Stomach (tissue), 9 donors: ENCODE data around the gene SYCN. TPM values are rescaled to one million over a fixed set of nuclear protein-coding genes. Genes with fewer than 3 reads are reported as not detected.

Experiments
- DNase-seq, 2 donors: peaks; one replicate each; pipeline versions ENCODE4 v3.0.0 to v3.0.0-alpha.2; 2013 to 2019
- H3K27ac ChIP-seq, 5 donors: fragments of 200-600 bp in 4 of 5; sonication (generic) in 4 of 5; one replicate each; pipeline ENCODE4 v1.5.1; 2013 to 2019; ENCODE audit warnings: mild to moderate bottlenecking in 1 of 5, moderate library complexity in 1 of 5
- H3K27me3 ChIP-seq, 3 donors: fragments of 200-600 bp; sonication (generic); one replicate each; pipeline ENCODE4 v1.5.1; 2017 to 2019; ENCODE audit warnings: mixed run types in 1 of 3
- H3K36me3 ChIP-seq, 4 donors: fragments of 200-600 bp; sonication (generic); 1 replicate in 3 of 4; 2 replicates in 1 of 4; pipeline ENCODE4 v1.5.1; 2016 to 2019
- H3K4me1 ChIP-seq, 4 donors: fragments of 200-600 bp; sonication (generic); one replicate each; pipeline ENCODE4 v1.5.1; 2016 to 2019
- H3K4me3 ChIP-seq, 4 donors: fragments of 200-600 bp; sonication (generic) in 3 of 4; one replicate each; pipeline ENCODE4 v1.5.1; 2016 to 2019; ENCODE audit warnings: mild to moderate bottlenecking in 1 of 4
- H3K9me3 ChIP-seq, 4 donors: fragments of 200-600 bp; sonication (generic); one replicate each; pipeline ENCODE4 v1.5.1; 2016 to 2019
- CTCF ChIP-seq, 7 experiments: fragments of 450-650 bp in 4 of 7; fragments of 200-600 bp in 3 of 7; sonication (generic) in 3 of 7; IDR thresholded peaks; one replicate each; pipeline ENCODE4 v1.5.1; 2016 to 2019; ENCODE audit warnings: antibody characterized with exemption in 7 of 7, control low read depth in 2 of 7, mild to moderate bottlenecking in 1 of 7
- EP300 ChIP-seq: sonication (generic); formaldehyde crosslinking; IDR thresholded peaks from one replicate; pipeline ENCODE4 v1.6.1; 2017; ENCODE audit warnings: antibody characterized with exemption
- POLR2A ChIP-seq, 4 donors: fragments of 450-650 bp; IDR thresholded peaks; one replicate each; pipeline ENCODE4 v1.6.1; 2016; ENCODE audit warnings: antibody characterized with exemption in 4 of 4, control low read depth in 2 of 4, mild to moderate bottlenecking in 1 of 4, moderate library complexity in 1 of 4
- POLR2AphosphoS5 ChIP-seq, 3 donors: sonication (generic); formaldehyde crosslinking; IDR thresholded peaks; one replicate each; pipeline ENCODE4 v1.6.1; 2016; ENCODE audit warnings: antibody characterized with exemption in 3 of 3
- WGBS, 5 donors: extraction: QIAGEN DNeasy Blood & Tissue Kit in 3 of 5; methylation state at CpG; one replicate each; pipeline versions ENCODE4 v1.1.5 to v1.1.7; 2013 to 2018; 5-methylcytosine and 5-hydroxymethylcytosine counted together
- intact Hi-C: fragments of 100-400 bp; cut with DNase I; formaldehyde crosslinking; loops from one replicate; pipeline ENCODE4 v1.15.1; 2023; ENCODE audit warnings: low total_unique reads
- polyA plus RNA-seq, 3 donors: library from polyadenylated mRNA; stranded (reverse); fragments of 200-250 nt; gene quantifications; one replicate each; pipeline ENCODE4 v1.2.3, GENCODE V29; 2013
- total RNA-seq, 5 donors: library from RNA; depleted of rRNA; stranded (reverse); fragments of >200 nt; gene quantifications; one replicate each; pipeline versions ENCODE4 v1.1.0 to v1.2.3, GENCODE V29; 2014 to 2016
- donor health status: healthy with polysubstance abuse.
- donor health status: Bipolar disorder and iron deficiency.
- donor health status: healthy.

Gene SYCN
- total and polyA plus RNA-seq, 8 donors = 0.65 to 1.9 TPM; not detected in 6

GRCh38 chr19:39163621-39164020, 40.4 kb downstream of the SYCN start:
- Histone ChIP-seq H3K36me3 (peaks cover 0 to 5% (median 0%) of the 10 kb centered on the region in 4 donors), H3K4me1 (peaks cover 42 to 84% (median 68%) of the 10 kb centered on the region in 4 donors), H3K9me3 (no peaks in the 10 kb centered on the region), H3K27me3 (no peaks in the 10 kb centered on the region), H3K4me3 (no peak overlapping the region), H3K27ac (no peak overlapping the region)
- intact Hi-C loops = no loop called here
- TF ChIP-seq EP300 = no peak
- TF ChIP-seq POLR2AphosphoS5 (IDR thresholded peaks at IDR 0.05) = no peak
- 54 to 65% (median 65%) methylated on average over 8 to 9 of the region's 9 CpGs for WGBS, 5 donors
- no peak for DNase-seq

- Histone ChIP-seq H3K36me3 (no peaks in the 10 kb centered on the region), H3K27me3 (no peaks in the 10 kb centered on the region), H3K4me1 (peaks cover 48 to 90% (median 73%) of the 10 kb centered on the region in 4 donors), H3K27ac (no peak overlapping the region), H3K9me3 (no peaks in the 10 kb centered on the region), H3K4me3 (no peak overlapping the region)
- TF ChIP-seq POLR2AphosphoS5 (IDR thresholded peaks at IDR 0.05) (no peak), EP300 (no peak), POLR2A (IDR thresholded peaks at IDR 0.05) (no peak), CTCF (IDR thresholded peaks at IDR 0.05) (no peak)
- DNase-seq = no peak
- 79 to 84% (median 81%) methylated on average over 15 of the region's 15 CpGs for WGBS, 5 donors
- intact Hi-C loops = no loop called here
Measured at GRCh38 chr19:39162441-39163043, 41.5 kb downstream of the SYCN start.

GRCh38 chr19:39160889-39161672, 43.0 kb downstream of the SYCN start:
- peaks cover 48 to 90% (median 73%) of the 10 kb centered on the region in 4 donors for H3K4me1 ChIP-seq
- 70 to 73% (median 73%) methylated on average over 15 to 21 of the region's 21 CpGs for WGBS, 5 donors
- no peak for DNase-seq

GRCh38 chr19:39160523-39160861, 43.6 kb downstream of the SYCN start:
- TF ChIP-seq POLR2AphosphoS5 (IDR thresholded peaks at IDR 0.05) = no peak
- TF ChIP-seq EP300 = no peak
- TF ChIP-seq POLR2A (IDR thresholded peaks at IDR 0.05) = no peak
- TF ChIP-seq CTCF (IDR thresholded peaks at IDR 0.05) = no peak
- peaks cover 53 to 90% (median 74%) of the 10 kb centered on the region in 4 donors for H3K4me1 ChIP-seq
- H3K27ac ChIP-seq = peak overlapping the region in 3 of 5 donors; percentile 41 to 63 (median 42)
- WGBS, 5 donors = 24 to 30% (median 25%) methylated on average over 6 to 8 of the region's 8 CpGs
- intact Hi-C loops = no loop called here
- H3K36me3 ChIP-seq = no peaks in the 10 kb centered on the region
- H3K27me3 ChIP-seq = no peaks in the 10 kb centered on the region
- H3K9me3 ChIP-seq = no peaks in the 10 kb centered on the region
- H3K4me3 ChIP-seq = no peak overlapping the region
- DNase-seq = peak; percentile 69 to 76

More at GRCh38 chr19:39160889-39161672, 43.0 kb downstream of the SYCN start:
- H3K27ac ChIP-seq = peak overlapping the region in 3 of 5 donors; percentile 41 to 63 (median 42)
- H3K4me3 ChIP-seq = no peak overlapping the region
- intact Hi-C loops = no loop called here
- TF ChIP-seq EP300 (no peak), POLR2A (IDR thresholded peaks at IDR 0.05) (no peak), POLR2AphosphoS5 (IDR thresholded peaks at IDR 0.05) (no peak), CTCF (IDR thresholded peaks at IDR 0.05) (no peak)
- H3K9me3 ChIP-seq = no peaks in the 10 kb centered on the region
- no peaks in the 10 kb centered on the region for H3K36me3 ChIP-seq
- H3K27me3 ChIP-seq = no peaks in the 10 kb centered on the region
